ENCODE measurements around the gene MXRA8.
A peak's percentile ranks its signal among the peaks of the same experiment; 100 is the strongest.

Gene MXRA8

GRCh38 chr1:1333551-1334241, 24.7 kb downstream of the MXRA8 start:
- no peak for DNase-seq

GRCh38 chr1:1332774-1333480, 25.4 kb downstream of the MXRA8 start:
- DNase-seq: no peak

- no peak for DNase-seq
Observed at GRCh38 chr1:1332031-1332755, 26.2 kb downstream of the MXRA8 start.

- no peak for DNase-seq
Observed at GRCh38 chr1:1331068-1331965, 27.0 kb downstream of the MXRA8 start, which contains the start of gene TAS1R3. Gene TAS1R3 (plus strand): TSS chr1:1331280. CDS start chr1:1331346, 66 bp downstream.

GRCh38 chr1:1330366-1331067, 27.8 kb downstream of the MXRA8 start:
- DNase-seq: peak; percentile 21

- no peak for DNase-seq
Observed at GRCh38 chr1:1329304-1330210, 28.8 kb downstream of the MXRA8 start.

GRCh38 chr1:1328254-1328653, 30.1 kb downstream of the MXRA8 start:
- no peak for DNase-seq

GRCh38 chr1:1327291-1327690, 31.1 kb downstream of the MXRA8 start:
- DNase-seq: no peak

GRCh38 chr1:1326075-1326605, 32.2 kb downstream of the MXRA8 start:
- DNase-seq: no peak

GRCh38 chr1:1325288-1326074, 32.9 kb downstream of the MXRA8 start:
- no peak for DNase-seq

- DNase-seq: peak; percentile 83
Observed at GRCh38 chr1:1324524-1325287, 33.6 kb downstream of the MXRA8 start, which contains the start of the genes CPTP and INTS11. Gene CPTP (plus strand): TSS chr1:1324802. CDS start chr1:1326911, 2,109 bp downstream. Gene INTS11 (minus strand): TSS chr1:1324660. CDS start chr1:1324608, 52 bp downstream.

GRCh38 chr1:1324084-1324523, 34.3 kb downstream of the MXRA8 start:
- DNase-seq: no peak

GRCh38 chr1:1322952-1323351, 35.4 kb downstream of the MXRA8 start:
- no peak for DNase-seq

GRCh38 chr1:1322418-1322817, 35.9 kb downstream of the MXRA8 start:
- no peak for DNase-seq

- no peak for DNase-seq
Observed at GRCh38 chr1:1321477-1321876, 36.9 kb downstream of the MXRA8 start.

- DNase-seq: no peak
Observed at GRCh38 chr1:1320666-1321448, 37.5 kb downstream of the MXRA8 start.

- no peak for DNase-seq
Observed at GRCh38 chr1:1319646-1319941, 38.8 kb downstream of the MXRA8 start.

All from NCI-H2171 treated with DMSO at 0.1 percent for 48 hours (cell line).